Neural crest cell (in vitro differentiated cells): Measurements from ENCODE around the gene SKOR1. TPM values are rescaled to one million over a fixed set of nuclear protein-coding genes. Genes with fewer than 3 reads are reported as not detected.

Experiments used
- DNase-seq: peaks from one replicate; pipeline ENCODE4 v3.0.0; 2021; ENCODE audit warnings: low read depth, mixed read lengths, low spot score
- H3K27ac Mint-ChIP-seq: one replicate; pipeline ENCODE4 v1.8.0; 2021; ENCODE audit warnings: mild to moderate bottlenecking, mixed read lengths; ENCODE audit not compliant: unreplicated experiment
- H3K27me3 Mint-ChIP-seq: 2 replicates; pipeline ENCODE4 v1.8.0; 2021; ENCODE audit warnings: low read depth, mild to moderate bottlenecking, mixed read lengths
- H3K36me3 Mint-ChIP-seq: 2 replicates; pipeline ENCODE4 v1.8.0; 2021; ENCODE audit warnings: low read depth, mild to moderate bottlenecking, mixed read lengths
- H3K4me1 Mint-ChIP-seq: 2 replicates; pipeline ENCODE4 v1.8.0; 2021; ENCODE audit warnings: mixed read lengths
- H3K4me3 Mint-ChIP-seq: one replicate; pipeline ENCODE4 v1.8.0; 2021; ENCODE audit warnings: mild to moderate bottlenecking, mixed read lengths
- H3K9me3 Mint-ChIP-seq: 2 replicates; pipeline ENCODE4 v1.8.0; 2021; ENCODE audit warnings: mixed read lengths
- CTCF ChIP-seq: fragments of 200-600 bp; sonication (generic); conservative IDR thresholded peaks from 2 replicates; pipeline ENCODE4 v1.5.0; 2021; ENCODE audit warnings: antibody characterized with exemption, mild to moderate bottlenecking
- total RNA-seq: library from RNA; stranded (reverse); gene quantifications from 2 replicates; pipeline ENCODE4 v1.2.1, GENCODE V29; 2021

The SKOR1 gene
- total RNA-seq, 1 donor from 2014 or later, result 0.49 TPM

- Mint-ChIP-seq H3K27me3 (peaks cover 93% of the 10 kb centered on the region), H3K9me3 (no peaks in the 10 kb centered on the region), H3K36me3 (peaks cover 4% of the 10 kb centered on the region), H3K4me3 (peak overlapping the region; percentile 59), H3K4me1 (peaks cover 25% of the 10 kb centered on the region), H3K27ac (no peak overlapping the region)
- peak; percentile 67 for DNase-seq
- TF ChIP-seq CTCF, result no peak
These were observed 4.1 kb upstream of the SKOR1 start for GRCh38 chr15:67820992-67821783.

GRCh38 chr15:67821784-67822440 lies 3.4 kb upstream of the SKOR1 start:
- TF ChIP-seq CTCF, result no peak
- no peak overlapping the region for H3K27ac Mint-ChIP-seq
- peak overlapping the region; percentile 59 for H3K4me3 Mint-ChIP-seq
- no peaks in the 10 kb centered on the region for H3K9me3 Mint-ChIP-seq
- peaks cover 89% of the 10 kb centered on the region for H3K27me3 Mint-ChIP-seq
- H3K36me3 Mint-ChIP-seq, result no peaks in the 10 kb centered on the region
- no peak for DNase-seq
- H3K4me1 Mint-ChIP-seq, result peaks cover 28% of the 10 kb centered on the region

- no peak for DNase-seq
- Mint-ChIP-seq H3K9me3 (no peaks in the 10 kb centered on the region), H3K36me3 (no peaks in the 10 kb centered on the region), H3K27ac (no peak overlapping the region), H3K4me3 (peak overlapping the region; percentile 59), H3K27me3 (peaks cover 83% of the 10 kb centered on the region), H3K4me1 (peaks cover 28% of the 10 kb centered on the region)
- no peak for TF ChIP-seq CTCF
These were observed 2.6 kb upstream of the SKOR1 start for GRCh38 chr15:67822537-67823313.

GRCh38 chr15:67823314-67824196 lies 1.8 kb upstream of the SKOR1 start:
- Mint-ChIP-seq H3K9me3 (no peaks in the 10 kb centered on the region), H3K4me3 (peak overlapping the region; percentile 85), H3K36me3 (no peaks in the 10 kb centered on the region), H3K27me3 (peaks cover 81% of the 10 kb centered on the region), H3K27ac (no peak overlapping the region), H3K4me1 (peaks cover 28% of the 10 kb centered on the region)
- DNase-seq, result no peak
- TF ChIP-seq CTCF, result no peak
